Activated T-helper 17 cell treated with anti-CD3 and anti-CD28 coated beads, Interleukin-2, amount 50 U/mL, for 72 hours (primary cell): Measurements from ENCODE around the gene SLC25A29. TPM values are rescaled to one million over a fixed set of nuclear protein-coding genes. Genes with fewer than 3 reads are reported as not detected.
A peak's percentile ranks its signal among the peaks of the same experiment; 100 is the strongest.
"Not testable (repeated sequence)": the region's sequence is repeated elsewhere in the genome, so short reads cannot be mapped to it uniquely, and the experiment has no call there.

Experiments
- ATAC-seq: fragments of 150-1000 bp; cut with Tn5 transposase; replicated peaks from 2 replicates; pipeline ENCODE4 v1.10.0; 2021; ENCODE audit warnings: mild to moderate bottlenecking, moderate library complexity
- H3K27ac Mint-ChIP-seq: one replicate; pipeline ENCODE4 v1.8.0; 2022; ENCODE audit warnings: mixed read lengths
- H3K27me3 Mint-ChIP-seq: one replicate; pipeline ENCODE4 v1.8.0; 2022; ENCODE audit warnings: mixed read lengths
- H3K36me3 Mint-ChIP-seq: one replicate; pipeline ENCODE4 v1.8.0; 2022; ENCODE audit warnings: low read depth, mild to moderate bottlenecking, mixed read lengths
- H3K4me1 Mint-ChIP-seq: one replicate; pipeline ENCODE4 v1.8.0; 2022; ENCODE audit warnings: mixed read lengths
- H3K4me3 Mint-ChIP-seq: one replicate; pipeline ENCODE4 v1.8.0; 2022; ENCODE audit warnings: mild to moderate bottlenecking, mixed read lengths
- H3K9me3 Mint-ChIP-seq: one replicate; pipeline ENCODE4 v1.8.0; 2022; ENCODE audit warnings: mixed read lengths
- total RNA-seq, 2 donors: library from RNA; stranded (reverse); gene quantifications; one replicate each; pipeline ENCODE4 v1.2.3, GENCODE V29; 2022

Gene SLC25A29
- total RNA-seq, 2 donors from 2014 or later = 3.8 to 9.3 TPM

DNA sequence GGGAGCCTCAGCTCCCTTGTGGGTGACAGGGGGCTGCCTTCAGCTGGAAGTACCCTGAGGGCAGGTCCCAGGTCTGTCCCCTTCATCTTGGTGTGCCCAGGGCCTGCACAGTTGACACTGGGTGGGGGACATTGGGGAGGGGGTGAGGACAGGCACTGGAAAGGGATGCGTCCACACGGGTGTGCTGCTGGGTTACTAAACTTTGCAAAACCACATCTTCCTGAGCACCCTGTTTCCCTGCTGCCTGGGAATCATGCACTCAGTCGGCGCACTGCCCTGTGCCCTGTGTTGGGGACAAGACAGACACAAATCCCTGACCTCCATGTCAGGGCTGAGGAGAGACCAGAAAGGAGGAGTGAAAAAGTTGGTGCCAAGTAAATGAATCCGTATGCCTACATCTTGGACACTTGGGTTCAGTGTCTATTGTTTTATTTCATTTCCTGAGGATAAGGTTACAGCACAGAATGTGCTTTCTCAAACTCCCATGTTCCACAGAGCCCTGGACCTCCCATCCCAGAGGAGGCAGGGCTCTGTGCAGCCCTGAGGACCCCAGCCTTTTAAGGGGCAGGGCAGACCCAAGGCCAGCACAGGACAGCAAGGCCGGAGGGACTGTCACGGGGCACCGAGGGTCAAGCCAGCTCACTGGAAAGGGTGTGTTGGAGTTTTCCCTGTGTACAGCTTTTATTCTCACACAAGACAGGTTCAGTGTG is 2.9 kb upstream of the SLC25A29 start:
- Mint-ChIP-seq H3K27me3 (peaks cover 7% of the 10 kb centered on the region), H3K4me1 (no peaks in the 10 kb centered on the region), H3K27ac (no peak overlapping the region), H3K36me3 (no peaks in the 10 kb centered on the region), H3K9me3 (no peaks in the 10 kb centered on the region), H3K4me3 (no peak overlapping the region)
- no peak for ATAC-seq

DNA sequence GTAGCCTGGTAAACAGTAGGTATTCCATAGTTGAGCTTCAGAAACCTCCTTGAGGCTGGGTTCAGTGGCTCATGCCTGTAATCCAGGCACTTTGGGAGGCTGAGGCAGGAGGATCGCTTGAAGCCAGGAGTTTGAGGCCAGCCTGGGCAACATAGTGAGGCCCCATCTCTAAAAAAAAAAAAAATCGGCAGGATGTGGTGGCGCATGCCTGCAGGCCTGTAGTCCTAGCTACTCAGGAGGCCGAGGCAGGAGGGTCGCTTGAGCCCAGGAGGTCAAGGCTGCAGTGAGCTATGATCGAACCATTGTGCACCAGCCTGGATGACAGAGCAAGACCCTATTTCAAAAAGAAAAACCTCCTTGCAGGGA is 2.2 kb upstream of the SLC25A29 start:
- not testable (repeated sequence) for H3K36me3 Mint-ChIP-seq, H3K4me1 Mint-ChIP-seq, ATAC-seq, H3K27ac Mint-ChIP-seq, H3K27me3 Mint-ChIP-seq, H3K9me3 Mint-ChIP-seq, H3K4me3 Mint-ChIP-seq

DNA sequence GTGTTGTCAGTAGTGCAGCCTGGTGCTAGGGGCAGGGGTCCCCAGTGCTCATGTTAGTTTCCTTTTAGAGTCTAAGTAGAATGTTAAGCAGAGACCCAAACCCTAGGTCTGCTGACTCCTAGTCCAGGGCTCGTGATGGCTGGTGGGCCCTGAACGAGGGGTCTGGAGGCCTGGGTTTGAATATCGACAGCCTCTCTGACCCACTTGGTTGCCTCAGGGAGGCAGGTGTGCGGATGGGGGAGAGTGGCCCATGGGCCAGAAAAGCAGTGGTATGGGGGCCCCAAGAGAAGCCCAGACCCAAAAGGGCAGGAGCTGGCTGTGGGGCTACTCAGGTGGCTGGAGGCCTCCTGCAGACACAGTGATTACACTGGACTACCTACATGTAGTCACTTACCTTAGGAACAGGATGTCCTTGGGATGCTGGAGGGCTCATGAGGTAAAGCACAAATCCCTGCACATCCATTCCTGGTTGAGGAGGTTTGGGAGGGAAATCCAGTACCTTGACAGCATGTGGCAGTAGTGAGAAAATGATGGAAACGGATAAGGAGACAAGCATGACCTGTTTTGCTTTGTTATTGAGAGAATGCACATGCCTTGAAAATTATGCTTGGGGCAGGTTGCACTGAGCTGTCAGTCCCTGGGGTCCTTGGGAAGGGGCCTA is 1.7 kb upstream of the SLC25A29 start:
- peak overlapping the region; percentile 47 for H3K4me3 Mint-ChIP-seq

DNA sequence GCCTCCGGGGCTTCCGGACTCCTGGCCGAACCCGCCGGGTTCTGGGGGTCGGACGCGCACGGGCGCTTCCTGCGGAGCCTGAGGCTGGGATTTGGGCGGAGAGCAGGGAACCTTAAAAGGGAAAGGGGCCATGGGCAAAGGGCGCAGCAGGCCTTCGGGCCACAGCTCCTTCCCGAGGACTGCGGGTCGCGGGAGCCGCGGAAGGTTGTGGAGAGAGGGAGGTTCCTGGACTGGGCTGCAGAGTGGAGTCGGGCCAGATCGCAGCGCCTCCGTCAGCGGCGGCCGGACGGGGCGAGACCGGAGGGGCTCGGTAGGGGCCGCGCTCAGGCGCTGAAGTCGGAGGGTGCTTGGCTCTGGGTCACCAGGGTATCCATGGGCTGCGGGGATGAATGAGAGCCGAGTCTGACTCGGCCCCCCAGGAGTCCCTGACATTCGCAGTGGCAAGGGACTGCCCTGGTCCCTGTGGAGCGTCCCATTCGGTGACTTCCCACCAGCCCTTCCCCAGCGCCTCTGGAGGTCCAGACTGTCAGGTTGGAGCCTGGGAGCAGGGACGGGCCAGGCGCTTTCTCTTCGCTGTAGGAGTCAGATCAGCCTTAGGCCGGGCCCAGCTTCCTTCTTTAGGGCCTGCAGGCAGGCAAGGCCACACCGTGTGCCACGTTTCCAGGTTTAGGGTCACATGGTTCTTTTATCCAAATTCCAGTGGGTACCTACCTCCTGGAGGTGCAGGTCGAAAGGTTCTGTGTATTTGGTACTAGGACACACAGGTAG is 938 bp upstream of the SLC25A29 start:
- Mint-ChIP-seq H3K36me3 (no peaks in the 10 kb centered on the region), H3K4me1 (no peaks in the 10 kb centered on the region), H3K27ac (no peak overlapping the region), H3K27me3 (peaks cover 7% of the 10 kb centered on the region), H3K4me3 (peak overlapping the region; percentile 47), H3K9me3 (no peaks in the 10 kb centered on the region)
- no peak for ATAC-seq

More for the DNA sequence above, 1.7 kb upstream of the SLC25A29 start:
- Mint-ChIP-seq H3K27me3 (peaks cover 7% of the 10 kb centered on the region), H3K27ac (no peak overlapping the region), H3K9me3 (no peaks in the 10 kb centered on the region), H3K4me1 (no peaks in the 10 kb centered on the region), H3K36me3 (no peaks in the 10 kb centered on the region)
- no peak for ATAC-seq

DNA sequence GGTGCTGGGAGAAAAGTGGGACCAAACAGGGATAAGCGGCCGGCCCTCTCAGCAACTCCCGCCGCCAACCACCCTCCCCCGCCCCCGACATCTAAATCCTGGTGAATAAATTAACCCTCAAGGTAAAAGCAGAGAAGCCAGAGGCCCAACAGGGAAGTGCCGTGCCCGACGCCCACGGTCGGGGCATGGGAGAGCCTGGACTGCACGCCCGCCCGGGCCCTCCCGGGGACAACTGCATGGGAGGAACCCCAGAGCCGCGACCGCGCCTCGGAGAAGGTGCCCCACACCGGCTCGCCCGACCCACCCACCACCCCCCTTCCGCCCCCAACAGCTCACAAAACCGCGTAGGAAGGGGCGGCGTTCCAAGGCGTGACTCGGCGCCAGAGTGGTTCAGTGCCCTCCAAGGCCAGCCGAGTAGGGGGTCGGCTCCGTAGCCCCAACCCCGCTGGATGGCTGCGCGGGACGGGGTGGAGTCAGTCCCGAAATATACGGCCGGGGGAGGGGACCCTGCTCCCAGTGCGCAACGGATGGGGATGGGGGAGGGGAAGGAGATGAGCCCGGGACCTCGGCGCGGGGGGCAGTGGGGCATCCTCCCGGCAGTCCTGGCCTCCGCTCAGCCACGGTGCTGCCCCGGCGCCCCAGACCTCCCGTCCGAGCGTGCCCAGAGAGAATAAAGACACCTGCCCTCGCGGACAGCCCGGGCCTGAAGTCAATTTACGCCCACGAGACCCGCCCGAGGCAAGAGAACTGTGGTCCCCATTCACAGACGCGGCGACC is 732 bp downstream of the SLC25A29 start:
- Mint-ChIP-seq H3K4me3 (peak overlapping the region; percentile 77), H3K4me1 (no peaks in the 10 kb centered on the region), H3K36me3 (no peaks in the 10 kb centered on the region), H3K27me3 (peaks cover 7% of the 10 kb centered on the region), H3K9me3 (no peaks in the 10 kb centered on the region), H3K27ac (no peak overlapping the region)
- ATAC-seq = peak; percentile 12

DNA sequence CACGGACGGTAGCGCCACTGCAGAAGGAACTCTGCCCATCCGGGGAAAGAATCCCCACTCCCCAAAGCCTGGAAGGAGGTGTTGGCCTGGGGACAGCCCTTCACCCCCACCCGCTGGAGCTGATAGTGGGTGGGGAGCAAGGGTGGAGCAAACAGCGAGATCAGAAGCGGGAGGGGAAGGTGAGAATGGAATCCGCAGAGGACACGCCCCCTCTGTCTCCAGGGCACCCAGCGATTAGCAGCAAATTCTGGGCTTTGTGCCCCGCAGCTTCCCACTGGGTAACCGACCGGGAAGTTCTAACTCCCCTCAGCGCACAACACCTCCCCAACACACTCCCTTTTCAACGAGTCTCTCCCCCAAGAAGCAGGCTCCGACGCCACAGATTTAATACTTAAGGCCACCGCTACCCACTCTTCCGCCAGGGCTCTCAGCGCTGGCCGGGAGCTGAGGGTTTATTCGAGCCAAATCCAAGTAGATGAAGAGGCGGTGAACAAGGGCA is 1.4 kb downstream of the SLC25A29 start:
- Mint-ChIP-seq H3K27me3 (peaks cover 7% of the 10 kb centered on the region), H3K9me3 (no peaks in the 10 kb centered on the region), H3K36me3 (no peaks in the 10 kb centered on the region), H3K4me3 (peak overlapping the region; percentile 77), H3K27ac (no peak overlapping the region), H3K4me1 (no peaks in the 10 kb centered on the region)
- no peak for ATAC-seq

DNA sequence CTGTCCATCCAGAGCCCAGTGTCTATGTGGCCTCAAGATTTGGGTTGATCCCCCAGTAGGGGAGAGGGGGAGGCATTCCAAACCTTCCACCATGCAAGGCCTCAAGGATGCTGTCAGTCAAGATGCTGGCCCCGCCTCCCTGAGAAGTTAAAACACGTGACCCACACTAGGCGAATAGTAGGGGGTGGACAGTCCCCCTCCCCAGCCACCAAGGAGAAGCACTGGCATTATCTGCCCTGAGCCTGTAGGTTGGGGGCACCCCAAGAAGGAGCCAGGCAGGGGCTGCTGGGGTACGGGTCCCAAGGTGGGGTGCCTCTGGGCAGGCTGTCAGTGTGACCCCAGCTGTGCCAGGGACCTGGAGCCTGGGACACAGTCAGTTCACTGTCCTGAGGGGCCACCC is 2.3 kb downstream of the SLC25A29 start:
- no peaks in the 10 kb centered on the region for H3K36me3 Mint-ChIP-seq
- ATAC-seq = no peak
- H3K4me3 Mint-ChIP-seq = no peak overlapping the region
- no peaks in the 10 kb centered on the region for H3K9me3 Mint-ChIP-seq
- no peak overlapping the region for H3K27ac Mint-ChIP-seq
- H3K27me3 Mint-ChIP-seq = peaks cover 7% of the 10 kb centered on the region
- no peaks in the 10 kb centered on the region for H3K4me1 Mint-ChIP-seq

DNA sequence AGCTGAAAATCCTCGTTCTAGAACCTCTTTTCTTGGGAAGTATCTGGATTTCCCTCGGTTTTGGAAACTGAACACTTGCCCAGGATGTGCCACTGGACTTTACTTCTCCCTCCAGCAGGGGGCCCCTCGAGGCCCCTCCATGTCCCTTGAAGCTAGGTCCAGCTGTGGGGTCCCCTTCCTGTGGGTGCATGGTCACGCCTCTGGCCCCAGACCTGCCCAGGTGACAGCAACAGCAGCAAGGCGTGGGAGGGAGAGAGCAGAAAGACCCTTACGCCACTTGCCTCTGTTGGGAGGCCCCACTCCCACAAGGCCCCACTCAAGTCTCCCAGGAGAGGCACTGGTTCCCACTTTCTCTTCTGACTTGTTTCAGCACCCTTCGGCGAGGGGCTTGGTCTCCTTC is 3.1 kb downstream of the SLC25A29 start:
- Mint-ChIP-seq H3K4me1 (no peaks in the 10 kb centered on the region), H3K4me3 (no peak overlapping the region), H3K27ac (no peak overlapping the region), H3K36me3 (no peaks in the 10 kb centered on the region), H3K27me3 (peaks cover 7% of the 10 kb centered on the region), H3K9me3 (no peaks in the 10 kb centered on the region)
- no peak for ATAC-seq

DNA sequence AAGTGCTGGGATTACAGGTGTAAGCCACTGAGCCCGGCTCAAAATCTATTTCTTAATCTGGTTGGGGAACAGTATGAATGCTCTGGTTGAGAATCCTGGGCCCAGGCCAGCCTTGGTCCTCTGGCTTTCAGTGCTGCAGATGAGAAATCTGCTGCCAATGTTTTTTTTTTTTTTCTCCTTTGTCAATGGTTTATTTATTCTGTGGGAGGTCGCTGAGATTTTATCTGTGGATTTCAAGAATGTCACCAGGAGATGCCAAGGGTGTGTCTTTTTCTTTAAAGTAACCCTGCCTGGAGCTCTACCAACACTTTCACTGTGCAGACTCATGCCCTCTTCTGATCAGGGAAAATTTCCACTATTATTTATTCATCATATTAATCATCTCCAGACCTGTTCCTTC is 3.6 kb downstream of the SLC25A29 start:
- Mint-ChIP-seq H3K27ac (no peak overlapping the region), H3K9me3 (no peaks in the 10 kb centered on the region), H3K4me3 (no peak overlapping the region), H3K4me1 (no peaks in the 10 kb centered on the region), H3K27me3 (peaks cover 7% of the 10 kb centered on the region), H3K36me3 (no peaks in the 10 kb centered on the region)
- no peak for ATAC-seq

DNA sequence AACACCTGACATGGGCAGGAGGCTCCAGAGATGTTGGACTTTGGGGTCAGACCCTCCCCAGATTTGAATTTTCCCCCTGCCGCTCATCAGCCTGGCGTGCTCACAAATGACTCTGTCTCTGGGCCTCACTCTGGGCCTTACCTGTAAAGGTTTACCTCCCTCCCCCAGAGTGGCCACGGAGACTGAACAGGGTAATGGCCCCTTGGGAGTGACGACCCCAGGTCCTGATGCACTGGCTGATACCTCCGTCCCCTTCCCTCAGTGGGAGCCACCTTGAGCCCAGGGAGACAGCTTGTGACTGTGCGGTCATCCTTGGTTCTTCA is 7.0 kb downstream of the SLC25A29 start:
- no peak for ATAC-seq

DNA sequence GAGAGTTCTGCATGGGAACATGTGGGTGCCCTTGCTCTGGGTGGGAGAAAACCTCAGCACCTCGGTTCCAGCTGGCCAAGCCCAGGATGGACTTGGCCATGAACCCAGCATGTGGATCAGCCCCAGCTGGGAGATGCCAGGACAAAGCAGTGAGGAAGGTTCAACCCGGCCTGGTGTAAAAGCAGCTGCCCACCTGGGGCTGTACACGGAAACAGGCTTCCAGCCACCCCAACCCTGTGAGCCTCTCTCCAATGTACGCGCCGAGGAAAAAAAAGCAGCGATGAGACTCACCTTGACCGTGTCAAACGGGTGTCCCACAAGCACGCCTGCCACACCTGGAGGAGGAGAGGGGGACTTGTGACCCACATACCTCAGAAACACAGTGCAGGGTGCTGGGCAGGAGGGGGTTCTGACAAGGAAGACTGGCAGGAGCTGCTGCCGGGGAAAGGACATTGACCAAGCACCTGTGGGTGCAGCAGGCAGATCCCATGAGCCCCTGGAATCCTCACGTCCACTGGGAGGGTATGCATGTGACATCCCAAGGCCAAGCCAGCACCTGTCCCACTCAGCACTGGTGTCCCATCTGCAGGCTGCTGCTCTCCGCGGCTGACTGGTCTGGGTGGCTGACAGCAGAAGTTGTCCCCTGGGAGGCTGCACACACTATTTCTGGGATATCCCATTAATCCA is 7.5 kb downstream of the SLC25A29 start:
- no peak for ATAC-seq
- Mint-ChIP-seq H3K27me3 (no peaks in the 10 kb centered on the region), H3K36me3 (no peaks in the 10 kb centered on the region), H3K9me3 (no peaks in the 10 kb centered on the region), H3K27ac (no peak overlapping the region), H3K4me3 (no peak overlapping the region), H3K4me1 (no peaks in the 10 kb centered on the region)

More for the DNA sequence above, 7.0 kb downstream of the SLC25A29 start:
- H3K27ac Mint-ChIP-seq = no peak overlapping the region
- H3K9me3 Mint-ChIP-seq = no peaks in the 10 kb centered on the region
- H3K4me1 Mint-ChIP-seq = no peaks in the 10 kb centered on the region
- no peaks in the 10 kb centered on the region for H3K36me3 Mint-ChIP-seq
- H3K4me3 Mint-ChIP-seq = no peak overlapping the region
- H3K27me3 Mint-ChIP-seq = no peaks in the 10 kb centered on the region

DNA sequence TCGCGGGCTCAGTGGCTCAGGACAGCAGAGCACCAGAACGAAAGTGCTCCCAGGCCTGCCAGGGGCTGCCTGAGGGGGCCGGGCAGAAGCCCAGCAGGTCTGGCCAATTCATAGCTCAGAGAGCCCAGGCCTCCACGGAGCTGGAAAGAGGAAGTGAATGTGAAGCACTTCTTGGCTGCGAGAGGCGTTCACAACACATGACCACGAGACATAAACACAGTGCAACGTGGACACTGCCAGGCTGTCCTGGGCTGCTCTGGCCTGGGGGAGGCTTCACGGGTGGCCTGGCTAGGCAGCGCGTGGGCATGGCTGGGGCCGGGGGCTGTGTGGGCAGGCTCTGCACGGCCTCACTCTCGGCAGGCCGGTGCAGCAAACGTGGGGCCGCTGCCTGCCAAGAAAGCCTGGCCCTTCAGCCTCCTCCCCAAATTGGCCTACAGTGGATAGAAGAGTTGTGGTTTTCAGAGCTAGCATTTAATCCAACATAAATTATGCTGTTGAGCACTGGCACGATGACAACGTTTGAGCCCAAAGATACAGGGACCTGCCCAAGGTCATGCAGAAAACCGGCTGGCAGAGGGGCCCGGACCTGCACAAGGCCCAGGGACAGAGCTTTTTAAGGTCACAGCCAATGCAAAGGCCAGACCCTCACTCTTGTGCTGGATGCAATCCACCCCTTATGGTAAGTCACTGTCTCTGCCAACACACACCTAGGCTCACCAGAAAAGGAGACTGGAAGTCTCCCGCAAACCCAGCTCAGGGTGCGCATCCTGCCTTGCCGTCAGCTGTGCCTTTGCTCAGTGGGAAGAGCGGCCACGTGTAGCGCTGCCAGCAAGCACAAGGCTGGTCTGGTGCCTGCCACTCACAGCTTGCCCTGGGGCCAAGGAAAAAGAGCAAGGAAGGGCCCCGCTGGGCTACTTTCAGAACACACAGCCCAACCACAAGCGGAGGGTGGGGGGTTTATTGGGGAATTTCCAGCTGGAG is 8.6 kb downstream of the SLC25A29 start:
- H3K36me3 Mint-ChIP-seq = no peaks in the 10 kb centered on the region
- no peak overlapping the region for H3K4me3 Mint-ChIP-seq
- H3K27ac Mint-ChIP-seq = no peak overlapping the region
- H3K9me3 Mint-ChIP-seq = no peaks in the 10 kb centered on the region
- no peaks in the 10 kb centered on the region for H3K27me3 Mint-ChIP-seq
- no peak for ATAC-seq
- H3K4me1 Mint-ChIP-seq = no peaks in the 10 kb centered on the region

DNA sequence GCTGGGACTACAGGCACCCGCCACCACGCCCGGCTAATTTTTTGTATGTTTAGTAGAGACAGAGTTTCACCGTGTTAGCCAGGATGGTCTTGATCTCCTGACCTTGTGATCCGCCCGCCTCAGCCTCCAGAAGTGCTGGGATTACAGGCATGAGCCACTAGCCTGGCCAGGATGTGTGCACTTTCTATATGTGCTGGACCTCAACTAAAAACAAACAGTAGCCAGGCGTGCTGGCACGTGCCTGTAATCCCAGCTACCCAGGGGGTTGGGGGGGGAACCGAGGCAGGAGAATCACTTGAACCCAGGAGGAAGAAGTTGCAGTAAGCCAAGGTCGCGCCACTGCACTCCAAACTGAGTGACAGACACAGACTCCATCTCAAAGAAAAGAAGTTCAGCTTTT is 9.5 kb downstream of the SLC25A29 start:
- not testable (repeated sequence) for ATAC-seq, H3K27ac Mint-ChIP-seq, H3K27me3 Mint-ChIP-seq, H3K4me3 Mint-ChIP-seq, H3K36me3 Mint-ChIP-seq, H3K4me1 Mint-ChIP-seq, H3K9me3 Mint-ChIP-seq
